Epithelial cell of proximal tubule (primary cell): ENCODE results near the gene LYRM4. TPM values are rescaled to one million over a fixed set of nuclear protein-coding genes. Genes with fewer than 3 reads are reported as not detected.

Source experiments
- DNase-seq: peaks from one replicate; pipeline ENCODE4 v3.0.0-alpha.2; 2011; ENCODE audit warnings: low read depth
- H3K4me3 ChIP-seq: 2 replicates; pipeline ENCODE4 v1.5.1; 2011; ENCODE audit warnings: low read depth, mild to moderate bottlenecking, low read length
- CTCF ChIP-seq: conservative IDR thresholded peaks from 2 replicates; pipeline ENCODE4 v1.5.1; 2012; ENCODE audit warnings: low read depth, mild to moderate bottlenecking, low read length
- total RNA-seq: library from RNA; depleted of rRNA; stranded (reverse); fragments of >200 nt; gene quantifications from 2 replicates; pipeline ENCODE4 v1.2.3, GENCODE V29; 2015

LYRM4 gene
- total RNA-seq, 1 donor from 2014 or later: 17.8 TPM

GRCh38 chr6:5116243-5116991 is 144.3 kb downstream of the LYRM4 start:
- H3K4me3 ChIP-seq: no peak overlapping the region
- TF ChIP-seq CTCF: no peak
- DNase-seq: no peak

- no peak for DNase-seq
- no peak overlapping the region for H3K4me3 ChIP-seq
- no peak for TF ChIP-seq CTCF
These were observed 145.6 kb downstream of the LYRM4 start for GRCh38 chr6:5115168-5115567.

- H3K4me3 ChIP-seq: no peak overlapping the region
- TF ChIP-seq CTCF: no peak
- DNase-seq: no peak
These were observed 147.7 kb downstream of the LYRM4 start for GRCh38 chr6:5113096-5113495.

GRCh38 chr6:5112066-5112799 is 148.5 kb downstream of the LYRM4 start:
- H3K4me3 ChIP-seq: no peak overlapping the region
- DNase-seq: no peak
- TF ChIP-seq CTCF: no peak

- DNase-seq: no peak
- no peak for TF ChIP-seq CTCF
- H3K4me3 ChIP-seq: no peak overlapping the region
These were observed 149.1 kb downstream of the LYRM4 start for GRCh38 chr6:5111626-5112025.

- no peak overlapping the region for H3K4me3 ChIP-seq
- TF ChIP-seq CTCF: no peak
- no peak for DNase-seq
These were observed 150.5 kb downstream of the LYRM4 start for GRCh38 chr6:5110246-5110645.
